IMR-90 (cell line): ENCODE results near the gene PRELID2. TPM values are rescaled to one million over a fixed set of nuclear protein-coding genes. Genes with fewer than 3 reads are reported as not detected.

ENCODE experiments used
- ATAC-seq: fragments of 200-7000 bp; cut with Tn5 transposase; 2 replicates; pipeline ENCODE4 v1.9.1; 2020; ENCODE audit warnings: low read depth, mild to moderate bottlenecking, moderate library complexity
- BruUV-seq: library from RNA; stranded (reverse); fragments of 400-500 nt; replicated peaks from 2 replicates; lab custom pipeline; 2021; lab: Mats Ljungman, UMichigan
- CTCF ChIA-PET: fragments of 300-600 bp; formaldehyde crosslinking; extraction: SDS; loops from one replicate; lab custom pipeline; 2021; ENCODE audit warnings: antibody characterized with exemption; lab: Yijun Ruan, JAX
- POLR2A ChIA-PET: fragments of 300-600 bp; sonication (Branson Sonifier 250); formaldehyde crosslinking; loops from one replicate; lab custom pipeline; 2022; ENCODE audit warnings: antibody characterized with exemption; ENCODE audit not compliant: unreplicated experiment; lab: Charles Lee
- DNase-seq: peaks from one replicate; pipeline ENCODE4 v3.0.0; 2013
- H2AFZ ChIP-seq: replicated peaks from 2 replicates; pipeline ENCODE3; 2013; ENCODE audit warnings: low read length, mild to moderate bottlenecking; ENCODE audit not compliant: poor library complexity
- H2AK5ac ChIP-seq: 2 replicates; pipeline ENCODE4 v1.6.1; 2013; ENCODE audit warnings: low read depth, low read length, inconsistent platforms
- H2AK9ac ChIP-seq: replicated peaks from 2 replicates; pipeline ENCODE3; 2013; ENCODE audit warnings: mild to moderate bottlenecking, low read depth, low read length, moderate library complexity; ENCODE audit not compliant: poor library complexity
- H2BK120ac ChIP-seq: 2 replicates; pipeline ENCODE4 v1.6.1; 2013; ENCODE audit warnings: low read depth, low read length, inconsistent platforms
- H2BK15ac ChIP-seq: 3 replicates; pipeline ENCODE4 v1.6.1; 2013; ENCODE audit warnings: low read depth, low read length, inconsistent platforms
- H2BK20ac ChIP-seq: 2 replicates; pipeline ENCODE4 v1.6.1; 2013; ENCODE audit warnings: low read depth, mild to moderate bottlenecking, inconsistent platforms, low read length, moderate library complexity
- H2BK5ac ChIP-seq: 2 replicates; pipeline ENCODE4 v1.6.1; 2013; ENCODE audit warnings: mild to moderate bottlenecking, low read depth, low read length, inconsistent platforms; ENCODE audit not compliant: poor library complexity, severe bottlenecking
- H3K14ac ChIP-seq: replicated peaks from 2 replicates; pipeline ENCODE4 v1.6.1; 2013; ENCODE audit warnings: low read depth, low read length, inconsistent platforms
- H3K18ac ChIP-seq: 2 replicates; pipeline ENCODE4 v1.6.1; 2013; ENCODE audit warnings: low read depth, low read length, control low read depth
- H3K23ac ChIP-seq: 2 replicates; pipeline ENCODE4 v1.6.1; 2013; ENCODE audit warnings: low read depth, low read length, inconsistent platforms
- H3K27ac ChIP-seq: 2 replicates; pipeline ENCODE4 v1.5.1; 2013; ENCODE audit warnings: mild to moderate bottlenecking, control low read depth, low read length; ENCODE audit not compliant: insufficient read depth
- H3K27me3 ChIP-seq: 2 replicates; pipeline ENCODE4 v1.6.1; 2013; ENCODE audit warnings: low read length; ENCODE audit not compliant: control insufficient read depth, insufficient read depth
- H3K36me3 ChIP-seq: 2 replicates; pipeline ENCODE4 v1.6.1; 2013; ENCODE audit warnings: low read length, mixed read lengths; ENCODE audit not compliant: control insufficient read depth, insufficient read depth
- H3K4ac ChIP-seq: 2 replicates; pipeline ENCODE4 v1.6.1; 2013; ENCODE audit warnings: low read depth, low read length, inconsistent platforms
- H3K4me1 ChIP-seq: 2 replicates; pipeline ENCODE4 v1.6.1; 2013; ENCODE audit warnings: low read length, mixed read lengths; ENCODE audit not compliant: control insufficient read depth, insufficient read depth
- H3K4me2 ChIP-seq: 2 replicates; pipeline ENCODE4 v1.6.1; 2013; ENCODE audit warnings: low read depth, mild to moderate bottlenecking, control low read depth, low read length, moderate library complexity
- H3K4me3 ChIP-seq: 2 replicates; pipeline ENCODE4 v1.5.1; 2013; ENCODE audit warnings: low read depth, mild to moderate bottlenecking, control low read depth, low read length, moderate library complexity; ENCODE audit not compliant: insufficient read depth
- H3K56ac ChIP-seq: 2 replicates; pipeline ENCODE4 v1.6.1; 2013; ENCODE audit warnings: low read length, inconsistent platforms; ENCODE audit not compliant: insufficient read depth; ENCODE audit errors: extremely low read depth
- H3K79me1 ChIP-seq, 2 experiments: 2 replicates each; pipeline ENCODE4 v1.6.1; 2013; ENCODE audit warnings: low read length in 2 of 2, inconsistent platforms in 1 of 2, low read depth in 1 of 2
- H3K9ac ChIP-seq: 2 replicates; pipeline ENCODE4 v1.6.1; 2013; ENCODE audit warnings: low read depth, low read length, control low read depth
- H3K9me1 ChIP-seq: 2 replicates; pipeline ENCODE4 v1.6.1; 2013; ENCODE audit warnings: low read length, inconsistent platforms; ENCODE audit not compliant: insufficient read depth
- H3K9me3 ChIP-seq: 2 replicates; pipeline ENCODE4 v1.6.1; 2013; ENCODE audit warnings: low read length; ENCODE audit not compliant: control insufficient read depth, insufficient read depth
- H4K20me1 ChIP-seq: 2 replicates; pipeline ENCODE4 v1.6.1; 2013; ENCODE audit warnings: low read length, inconsistent platforms; ENCODE audit not compliant: insufficient read depth
- H4K5ac ChIP-seq: 2 replicates; pipeline ENCODE4 v1.6.1; 2013; ENCODE audit warnings: mild to moderate bottlenecking, low read depth, low read length, control low read depth
- H4K8ac ChIP-seq, 2 experiments: 2 replicates each; pipeline ENCODE4 v1.6.1; 2013; ENCODE audit warnings: low read depth in 2 of 2, low read length in 2 of 2, control low read depth in 1 of 2, inconsistent platforms in 1 of 2
- H4K91ac ChIP-seq: 2 replicates; pipeline ENCODE4 v1.6.1; 2013; ENCODE audit warnings: low read depth, low read length, inconsistent platforms; ENCODE audit not compliant: insufficient read depth
- MXI1 ChIP-seq: IDR thresholded peaks from 2 replicates; pipeline ENCODE4 v1.6.1; 2012; ENCODE audit warnings: low read depth, mild to moderate bottlenecking, low read length, moderate library complexity, borderline replicate concordance
- RCOR1 ChIP-seq: IDR thresholded peaks from 2 replicates; pipeline ENCODE4 v1.6.1; 2012; ENCODE audit warnings: mild to moderate bottlenecking, low read length, improper control_type of control experiment; ENCODE audit not compliant: insufficient replicate concordance
- WGBS, 2 experiments: methylation state at CpG; one replicate each; pipeline versions ENCODE4 v1.1.5 to v1.1.7; 2013; ENCODE audit warnings: missing lambda C conversion rate in 2 of 2; ENCODE audit not compliant: insufficient read length in 1 of 2; ENCODE audit errors: extremely low coverage in 2 of 2; 5-methylcytosine and 5-hydroxymethylcytosine counted together
- dilution Hi-C: fragments of 300-500 bp; cut with HindIII; formaldehyde crosslinking; loops from one replicate; pipeline ENCODE4 v1.14.3; 2018; ENCODE audit warnings: low sequenced_read_pairs; ENCODE audit not compliant: unreplicated experiment
- in situ Hi-C: fragments of 300-500 bp; cut with MboI; formaldehyde crosslinking; loops from 3 replicates; pipeline ENCODE4 v1.14.3; 2019; ENCODE audit warnings: low sequenced_read_pairs, inconsistent platforms, mixed read lengths
- intact Hi-C: fragments of 100-400 bp; cut with micrococcal nuclease; formaldehyde crosslinking; loops from 2 replicates; pipeline ENCODE4 v1.10.0; 2022
- polyA plus RNA-seq, 3 experiments: library from polyadenylated mRNA; depleted of rRNA; stranded (reverse); fragments of >200 nt; gene quantifications; 2 replicates each; pipeline ENCODE4 v1.2.3, GENCODE V29; 2012; ENCODE audit warnings: low replicate concordance in 1 of 3
- total RNA-seq: library from RNA; depleted of rRNA; stranded (reverse); fragments of >200 nt; gene quantifications from 2 replicates; pipeline ENCODE4 v1.2.3, GENCODE V29; 2012

The PRELID2 gene
- total and polyA plus RNA-seq, 2 of the 4 experiments (the other 2 are of a cell fraction) = 4.9 to 8.6 TPM

DNA sequence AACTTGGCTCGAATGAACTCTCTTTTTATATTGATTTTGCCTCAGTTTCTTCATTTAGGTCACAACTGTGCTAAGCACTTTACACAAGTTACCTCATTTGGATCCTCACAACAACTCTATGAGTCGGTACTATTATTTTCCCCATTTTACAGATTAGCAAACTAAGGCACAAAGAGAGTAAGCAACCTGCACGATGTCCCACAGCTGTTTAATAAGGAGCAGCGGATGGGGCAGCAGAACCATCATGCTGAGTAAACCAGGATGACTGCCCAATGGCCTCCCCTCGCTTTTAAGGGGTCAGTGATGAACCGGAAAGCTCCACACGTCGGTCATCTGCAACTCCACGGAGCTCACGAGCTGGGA is 607 bp downstream of the PRELID2 start:
- 30% methylated on average over 4 of the region's 10 CpGs; no CpG with 5 or more reads in 1 of the 2 experiments for WGBS, 2 experiments
- Histone ChIP-seq H2BK20ac (no peak overlapping the region), H3K27me3 (no peaks in the 10 kb centered on the region), H3K9ac (peak overlapping the region; percentile 25; the same call in 1 of the 2 replicates), H2BK15ac (peak overlapping the region; percentile 19; the same call in 1 of the 3 replicates), H3K4ac (peak overlapping the region; percentile 60), H3K56ac (peak overlapping the region; percentile 50; the same call in 1 of the 2 replicates), H4K20me1 (no peaks in the 10 kb centered on the region; the same call in 1 of the 2 replicates), H2AK5ac (0 out of 2 replicates have a peak overlapping the region, but pooled peaks have one; percentile 13), H3K18ac (no peak overlapping the region), H3K14ac (peak overlapping the region; percentile 43), H3K36me3 (no peaks in the 10 kb centered on the region), H4K8ac (peak overlapping the region; percentile 63 to 73; a peak in 2 of 4 replicates), H2BK5ac (no peak overlapping the region), H2BK120ac (peak overlapping the region; percentile 68; the same call in 1 of the 2 replicates), H3K4me2 (peak overlapping the region; percentile 76), H4K91ac (0 out of 2 replicates have a peak overlapping the region, but pooled peaks have one; percentile 49), H3K79me1 (peaks cover 12 to 13% of the 10 kb centered on the region in 2 experiments; a peak in 3 of 4 replicates), H2AK9ac (peak overlapping the region; percentile 82), H3K9me1 (peaks cover 3% of the 10 kb centered on the region; the same call in 1 of the 2 replicates), H3K9me3 (no peaks in the 10 kb centered on the region), H3K4me3 (peak overlapping the region; percentile 60), H3K4me1 (peaks cover 6% of the 10 kb centered on the region), H3K27ac (no peak overlapping the region; the same call in 1 of the 2 replicates), H4K5ac (peak overlapping the region; percentile 15; the same call in 1 of the 2 replicates), H3K23ac (peak overlapping the region; percentile 72; the same call in 1 of the 2 replicates), H2AFZ (peak overlapping the region; percentile 93)
- DNase-seq = no peak
- TF ChIP-seq RCOR1 (peak; percentile 80), MXI1 (no peak)
- POLR2A ChIA-PET = no interaction called here
- dilution Hi-C loops = no loop called here
- intact Hi-C loops = loop anchor here (5.0 kb wide), 1 partner anchor 298 kb away; no protein-coding TSS in a partner anchor
- ATAC-seq = peak; percentile 1
- in situ Hi-C loops = loop anchor here (5.0 to 10.0 kb wide), 2 partner anchors 220 to 1632 kb away; no protein-coding TSS in a partner anchor
- CTCF ChIA-PET = interaction anchor here (0.8 to 2.0 kb wide), 2 partner anchors 9 to 53 kb away, joined by 3 to 8 read pairs; no protein-coding TSS in a partner anchor
- BruUV-seq = no TSS peak
